Transverse colon (tissue), 4 donors: ENCODE measurements around the gene CD101. TPM values are rescaled to one million over a fixed set of nuclear protein-coding genes. Genes with fewer than 3 reads are reported as not detected.
A peak's percentile ranks its signal among the peaks of the same experiment; 100 is the strongest.

Experiments
- DNase-seq: peaks from one replicate; pipeline ENCODE4 v3.0.0-alpha.2; 2019
- H3K27ac ChIP-seq, 4 donors: fragments of 200-600 bp; sonication (generic); 2 replicates each; pipeline ENCODE4 v1.5.1; 2016 to 2018; ENCODE audit warnings: inconsistent platforms in 4 of 4
- H3K27me3 ChIP-seq: fragments of 200-600 bp; sonication (generic); 2 replicates; pipeline ENCODE4 v1.5.1; 2017; ENCODE audit warnings: inconsistent platforms
- H3K36me3 ChIP-seq, 4 donors: fragments of 200-600 bp; sonication (generic); 2 replicates each; pipeline ENCODE4 v1.5.1; 2017 to 2019; ENCODE audit warnings: inconsistent platforms in 4 of 4
- H3K4me1 ChIP-seq, 4 donors: fragments of 200-600 bp; sonication (generic); 2 replicates each; pipeline ENCODE4 v1.5.1; 2017 to 2020; ENCODE audit warnings: inconsistent platforms in 4 of 4
- H3K4me3 ChIP-seq, 4 donors: fragments of 200-600 bp; sonication (generic); 1 replicate in 1 of 4; 2 replicates in 3 of 4; pipeline versions ENCODE4 v1.5.1 to v1.6.1; 2017 to 2019; ENCODE audit warnings: inconsistent platforms in 4 of 4
- H3K9me3 ChIP-seq, 2 donors: fragments of 200-600 bp; sonication (generic); 2 replicates each; pipeline ENCODE4 v1.5.1; 2017 to 2019; ENCODE audit warnings: inconsistent platforms in 2 of 2
- EP300 ChIP-seq: sonication (generic); formaldehyde crosslinking; IDR thresholded peaks from one replicate; pipeline ENCODE4 v1.6.1; 2017; ENCODE audit warnings: antibody characterized with exemption, low read depth
- POLR2A ChIP-seq: fragments of 450-650 bp; IDR thresholded peaks from one replicate; pipeline ENCODE4 v1.6.1; 2016; ENCODE audit warnings: antibody characterized with exemption, mild to moderate bottlenecking, moderate library complexity
- POLR2AphosphoS5 ChIP-seq, 3 donors: sonication (generic); formaldehyde crosslinking; IDR thresholded peaks; one replicate each; pipeline ENCODE4 v1.6.1; 2016; ENCODE audit warnings: antibody characterized with exemption in 3 of 3
- WGBS, 2 donors: methylation state at CpG; one replicate each; pipeline ENCODE4 v1.1.5; 2018; ENCODE audit warnings: low coverage in 1 of 2; 5-methylcytosine and 5-hydroxymethylcytosine counted together
- in situ Hi-C, 4 donors: fragments of 200-750 bp; cut with MboI; loops; one replicate each; pipeline versions ENCODE4 v1.15.0 to v1.15.1; 2017; ENCODE audit warnings: low sequenced_read_pairs in 3 of 4, low pct_ligation_motif_present in 1 of 4, low pct_unique_long_range_greater_than_20kb in 1 of 4
- intact Hi-C: fragments of 100-400 bp; cut with DNase I; formaldehyde crosslinking; loops from one replicate; pipeline ENCODE4 v1.15.1; 2023; ENCODE audit warnings: low total_unique reads
- total RNA-seq, 4 donors: library from RNA; depleted of rRNA; stranded (reverse); fragments of >200 nt; gene quantifications; one replicate each; pipeline ENCODE4 v1.1.0, GENCODE V29; 2016
- TF ChIP-seq, protein P1 (sequence below), 5 experiments: fragments of 200-600 bp in 3 of 5; fragments of 450-650 bp in 2 of 5; sonication (generic) in 3 of 5; IDR thresholded peaks; 1 replicate in 2 of 5; 2 replicates in 3 of 5; pipeline ENCODE4 v1.5.1; 2016 to 2017; ENCODE audit warnings: antibody characterized with exemption in 5 of 5, inconsistent platforms in 3 of 5, mild to moderate bottlenecking in 2 of 5, moderate library complexity in 1 of 5

Gene CD101
- total RNA-seq: 10 to 100 TPM in 1 of 4 donors, 1 to 10 TPM in 2, under 1 TPM in 1; 0.40 to 24.3 (median 4.0) TPM

DNA sequence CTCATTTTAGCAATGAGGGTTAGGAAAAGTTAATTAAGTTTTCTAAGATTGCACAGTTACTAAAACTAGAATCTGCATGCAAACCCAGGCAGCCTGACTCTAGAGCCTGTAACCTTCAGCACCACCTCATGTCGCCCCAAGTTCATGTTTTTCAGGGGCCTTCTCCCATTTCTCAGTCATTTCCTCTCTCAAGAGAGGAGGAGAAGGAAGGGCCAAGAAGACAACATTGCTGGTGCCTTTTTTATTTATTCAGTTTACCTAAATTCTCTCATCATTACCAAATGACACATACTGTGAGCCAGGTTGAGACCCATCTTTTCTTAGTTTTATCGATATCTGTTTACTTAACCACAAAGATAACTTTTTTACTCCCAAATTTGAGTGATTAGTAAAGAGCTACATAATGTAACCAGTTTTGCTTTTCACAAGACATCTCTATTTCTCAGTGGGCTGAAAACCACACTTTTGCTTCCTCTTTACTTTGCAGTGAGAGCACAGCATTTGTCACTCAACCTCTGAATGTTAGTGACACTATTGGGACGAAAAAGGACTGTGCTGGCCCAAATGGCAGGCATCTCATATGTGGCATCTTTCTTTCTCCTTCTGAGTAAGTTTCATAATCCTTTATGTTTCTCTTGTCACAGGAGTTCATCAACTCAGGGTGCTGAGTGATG, at the start of gene CD101:
CD101 (plus strand) TSS at position 507 of the 674 bp plus-strand sequence; CDS start at position 565, 58 bp downstream.
- no peaks in the 10 kb centered on the region for H3K36me3 ChIP-seq
- H3K27ac ChIP-seq: peak within 1 kb of the TSS in 3 of 4 donors; percentile 19 to 52 (median 27)
- H3K4me1 ChIP-seq: peaks cover 0 to 3% (median 0%) of the 10 kb centered on the region in 4 donors
- 77 to 83% methylated on average over 3 of the region's 3 CpGs for WGBS, 2 donors
- no peaks in the 10 kb centered on the region for H3K9me3 ChIP-seq
- no peaks in the 10 kb centered on the region for H3K27me3 ChIP-seq
- no peak within 1 kb of the TSS for H3K4me3 ChIP-seq
- intact Hi-C loops: no loop called here
- DNase-seq: no peak
- in situ Hi-C loops: no loop called here
- no peak for TF ChIP-seq POLR2AphosphoS5 (IDR thresholded peaks at IDR 0.05)
- no peak for TF ChIP-seq POLR2A
- TF ChIP-seq EP300: no peak
- TF ChIP-seq, protein P1, sequence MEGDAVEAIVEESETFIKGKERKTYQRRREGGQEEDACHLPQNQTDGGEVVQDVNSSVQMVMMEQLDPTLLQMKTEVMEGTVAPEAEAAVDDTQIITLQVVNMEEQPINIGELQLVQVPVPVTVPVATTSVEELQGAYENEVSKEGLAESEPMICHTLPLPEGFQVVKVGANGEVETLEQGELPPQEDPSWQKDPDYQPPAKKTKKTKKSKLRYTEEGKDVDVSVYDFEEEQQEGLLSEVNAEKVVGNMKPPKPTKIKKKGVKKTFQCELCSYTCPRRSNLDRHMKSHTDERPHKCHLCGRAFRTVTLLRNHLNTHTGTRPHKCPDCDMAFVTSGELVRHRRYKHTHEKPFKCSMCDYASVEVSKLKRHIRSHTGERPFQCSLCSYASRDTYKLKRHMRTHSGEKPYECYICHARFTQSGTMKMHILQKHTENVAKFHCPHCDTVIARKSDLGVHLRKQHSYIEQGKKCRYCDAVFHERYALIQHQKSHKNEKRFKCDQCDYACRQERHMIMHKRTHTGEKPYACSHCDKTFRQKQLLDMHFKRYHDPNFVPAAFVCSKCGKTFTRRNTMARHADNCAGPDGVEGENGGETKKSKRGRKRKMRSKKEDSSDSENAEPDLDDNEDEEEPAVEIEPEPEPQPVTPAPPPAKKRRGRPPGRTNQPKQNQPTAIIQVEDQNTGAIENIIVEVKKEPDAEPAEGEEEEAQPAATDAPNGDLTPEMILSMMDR (IDR thresholded peaks at IDR 0.05): no peak

DNA sequence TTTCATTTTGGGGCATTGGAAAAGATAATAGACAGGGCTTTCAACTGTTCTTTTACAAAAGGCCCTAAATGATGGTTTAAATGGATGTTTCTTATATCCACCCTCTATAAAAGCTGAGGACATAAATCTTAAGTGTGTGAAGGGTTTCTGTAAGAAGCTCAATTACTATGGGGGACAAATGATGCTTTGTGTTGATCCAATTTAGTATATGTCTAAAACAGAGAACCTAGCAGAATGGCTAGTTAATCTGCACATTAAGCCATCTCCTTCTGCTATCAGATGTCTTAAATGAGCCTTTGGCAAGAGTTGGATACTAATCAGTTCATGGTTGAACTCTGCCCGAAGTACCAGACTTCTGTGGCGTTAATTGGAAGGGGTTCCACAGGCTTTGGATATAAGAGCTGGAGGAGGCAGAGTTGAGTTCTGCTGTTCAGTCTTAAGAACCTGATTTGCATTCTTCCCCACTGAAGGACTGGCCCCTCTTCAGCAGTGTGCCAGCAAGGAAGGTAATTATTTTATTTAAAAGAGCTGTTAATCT, 48.8 kb upstream of the CD101 start:
- intact Hi-C loops: loop anchor here (5.0 kb wide), 1 partner anchor 41 kb away; no protein-coding TSS in a partner anchor
- Histone ChIP-seq H3K36me3 (peaks cover 0 to 9% (median 4%) of the 10 kb centered on the region in 4 donors), H3K4me1 (peaks cover 0 to 15% (median 8%) of the 10 kb centered on the region in 4 donors), H3K27ac (peak overlapping the region in 2 of 4 donors; percentile 5 to 84), H3K27me3 (no peaks in the 10 kb centered on the region), H3K4me3 (no peak overlapping the region), H3K9me3 (no peaks in the 10 kb centered on the region)
- DNase-seq: no peak
- TF ChIP-seq POLR2A: no peak
- TF ChIP-seq, protein P1 (IDR thresholded peaks at IDR 0.05): no peak
- in situ Hi-C loops: no loop called here
- 93% methylated on average over 2 of the region's 2 CpGs; no CpG with 5 or more reads in 1 of the 2 donors for WGBS, 2 donors

DNA sequence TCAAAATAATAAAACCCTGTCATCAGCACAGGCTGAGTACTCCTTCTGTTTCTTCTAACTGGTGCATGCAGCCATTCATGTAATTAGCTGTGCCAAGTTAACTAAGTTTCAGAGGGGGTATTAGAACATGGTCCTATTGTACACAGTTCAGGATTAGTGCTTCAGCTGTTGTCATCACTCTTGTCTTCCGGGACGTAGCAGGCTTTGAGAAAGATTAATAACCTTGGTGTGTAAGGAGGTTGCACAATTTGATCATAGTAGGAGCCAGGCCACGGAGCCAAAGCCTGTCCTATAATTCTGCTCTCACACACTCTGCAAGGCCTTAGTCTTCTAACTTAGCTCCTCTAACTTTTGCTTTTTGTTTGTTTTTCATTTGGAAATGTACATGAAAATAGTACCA, 47.1 kb upstream of the CD101 start:
- Histone ChIP-seq H3K4me3 (no peak overlapping the region), H3K27me3 (no peaks in the 10 kb centered on the region), H3K27ac (peak overlapping the region in 2 of 4 donors; percentile 17 to 42), H3K36me3 (peaks cover 0 to 5% (median 2%) of the 10 kb centered on the region in 4 donors), H3K4me1 (peaks cover 0 to 11% (median 7%) of the 10 kb centered on the region in 4 donors), H3K9me3 (no peaks in the 10 kb centered on the region)
- DNase-seq: no peak
- intact Hi-C loops (loop anchor here (5.0 kb wide), 1 partner anchor 42 kb away; no protein-coding TSS in a partner anchor), in situ Hi-C loops (no loop called here)
- WGBS, 2 donors: 40 to 78% methylated on average over 2 to 3 of the region's 3 CpGs
- TF ChIP-seq POLR2A (no peak), POLR2AphosphoS5 (IDR thresholded peaks at IDR 0.05) (peak in 2 of 3 donors; percentile 60 to 61), EP300 (no peak)
- TF ChIP-seq, protein P1 (IDR thresholded peaks at IDR 0.05): no peak

DNA sequence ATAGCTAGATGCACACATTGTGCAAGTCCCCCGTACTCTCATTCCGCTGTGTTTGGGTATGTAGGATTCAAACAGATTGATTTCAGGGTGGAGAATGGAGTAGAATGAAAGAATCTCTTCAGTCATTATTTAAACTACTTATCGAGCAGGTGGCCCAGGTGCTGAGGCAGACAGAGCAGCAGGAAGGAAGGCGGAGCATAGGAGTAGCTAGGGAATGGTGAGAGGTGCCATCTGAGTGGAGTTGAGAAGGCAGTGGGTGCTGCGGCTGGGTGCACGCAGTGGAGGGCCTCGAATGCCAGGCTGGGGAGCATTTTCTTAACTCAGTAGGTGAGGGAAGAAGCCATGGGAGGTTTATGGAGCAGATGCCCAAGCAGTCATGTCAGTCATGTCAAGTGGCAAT, 45.2 kb upstream of the CD101 start:
- in situ Hi-C loops: no loop called here
- H3K27me3 ChIP-seq: no peaks in the 10 kb centered on the region
- H3K4me3 ChIP-seq: no peak overlapping the region
- no peaks in the 10 kb centered on the region for H3K9me3 ChIP-seq
- TF ChIP-seq POLR2A (no peak), EP300 (no peak), POLR2AphosphoS5 (IDR thresholded peaks at IDR 0.05) (no peak)
- TF ChIP-seq, protein P1 (IDR thresholded peaks at IDR 0.05): no peak
- peaks cover 0 to 7% (median 2%) of the 10 kb centered on the region in 4 donors for H3K4me1 ChIP-seq
- no peak overlapping the region for H3K27ac ChIP-seq
- WGBS, 2 donors: 89 to 95% methylated on average over 6 to 7 of the region's 7 CpGs
- no peak for DNase-seq
- intact Hi-C loops: no loop called here
- H3K36me3 ChIP-seq: peaks cover 0 to 2% (median 0%) of the 10 kb centered on the region in 4 donors
